WTC11 (cell line): ENCODE data around the gene NGB. TPM values are rescaled to one million over a fixed set of nuclear protein-coding genes. Genes with fewer than 3 reads are reported as not detected.

ENCODE experiments used
- ATAC-seq: fragments of 200-7000 bp; cut with Tn5 transposase; 2 replicates; pipeline ENCODE4 v1.10.0; 2021; ENCODE audit warnings: mild to moderate bottlenecking, moderate library complexity
- CTCF ChIA-PET: fragments of 300-600 bp; sonication (Branson Sonifier 250); formaldehyde crosslinking; loops from one replicate; lab custom pipeline; 2021; ENCODE audit warnings: antibody characterized with exemption; lab: Charles Lee
- POLR2A ChIA-PET: fragments of 350-600 bp; sonication (Branson Sonifier 250); formaldehyde crosslinking; loops from one replicate; lab custom pipeline; 2021; ENCODE audit warnings: antibody characterized with exemption; lab: Charles Lee
- DNase-seq: peaks from one replicate; pipeline ENCODE4 v3.0.0; 2021; ENCODE audit warnings: low spot score
- H3K27ac Mint-ChIP-seq: 2 replicates; pipeline ENCODE4 v1.8.0; 2021; ENCODE audit warnings: mixed read lengths
- H3K27me3 Mint-ChIP-seq: 2 replicates; pipeline ENCODE4 v1.8.0; 2021; ENCODE audit warnings: low read depth, mild to moderate bottlenecking, moderate library complexity, mixed read lengths
- H3K36me3 Mint-ChIP-seq: 2 replicates; pipeline ENCODE4 v1.8.0; 2021; ENCODE audit warnings: mixed read lengths
- H3K4me1 Mint-ChIP-seq: 2 replicates; pipeline ENCODE4 v1.8.0; 2022; ENCODE audit warnings: mixed read lengths
- H3K4me3 Mint-ChIP-seq: 2 replicates; pipeline ENCODE4 v1.8.0; 2021; ENCODE audit warnings: mild to moderate bottlenecking, moderate library complexity, mixed read lengths
- H3K9me3 Mint-ChIP-seq: 2 replicates; pipeline ENCODE4 v1.8.0; 2021; ENCODE audit warnings: mixed read lengths
- ARID4B ChIP-seq: sonication (generic); formaldehyde crosslinking; IDR thresholded peaks from 2 replicates; pipeline ENCODE4 v1.8.0; 2023; ENCODE audit warnings: missing genetic modification reagents, mild to moderate bottlenecking, borderline replicate concordance
- FOXK1 ChIP-seq: sonication (generic); formaldehyde crosslinking; IDR thresholded peaks from 2 replicates; pipeline ENCODE4 v1.8.0; 2022; ENCODE audit warnings: mild to moderate bottlenecking, moderate library complexity, missing genetic modification reagents
- FOXP1 ChIP-seq: sonication (generic); formaldehyde crosslinking; IDR thresholded peaks from 2 replicates; pipeline ENCODE4 v1.8.0; 2022; ENCODE audit warnings: missing genetic modification reagents, mild to moderate bottlenecking, moderate library complexity, borderline replicate concordance
- JAZF1 ChIP-seq: fragments of 250-450 bp; sonication (Bioruptor Pico); IDR thresholded peaks from 2 replicates; pipeline ENCODE4 v1.9.0; 2021; ENCODE audit warnings: moderate library complexity, mild to moderate bottlenecking, inconsistent platforms
- JUN ChIP-seq: sonication (generic); formaldehyde crosslinking; IDR thresholded peaks from 2 replicates; pipeline ENCODE4 v1.8.0; 2023; ENCODE audit warnings: mild to moderate bottlenecking, missing genetic modification reagents
- PRDM15 ChIP-seq: sonication (generic); formaldehyde crosslinking; IDR thresholded peaks from 2 replicates; pipeline ENCODE4 v1.8.0; 2022; ENCODE audit warnings: missing genetic modification reagents
- ZBTB21 ChIP-seq: sonication (generic); formaldehyde crosslinking; IDR thresholded peaks from 2 replicates; pipeline ENCODE4 v1.8.1; 2023; ENCODE audit warnings: mild to moderate bottlenecking, missing genetic modification reagents, borderline replicate concordance
- ZMAT4 ChIP-seq: fragments of 250-450 bp; sonication (Bioruptor Pico); IDR thresholded peaks from 2 replicates; pipeline ENCODE4 v1.9.0; 2021; ENCODE audit warnings: mild to moderate bottlenecking
- total RNA-seq: library from RNA; stranded (reverse); gene quantifications from 3 replicates; pipeline ENCODE4 v1.2.3, GENCODE V29; 2021
- TF ChIP-seq, protein P1 (sequence below): sonication (generic); formaldehyde crosslinking; IDR thresholded peaks from 2 replicates; pipeline ENCODE4 v1.8.0; 2023; ENCODE audit warnings: mild to moderate bottlenecking, missing genetic modification reagents
- TF ChIP-seq, protein P2 (sequence below): sonication (generic); formaldehyde crosslinking; IDR thresholded peaks from 2 replicates; pipeline ENCODE4 v1.8.1; 2023; ENCODE audit warnings: mild to moderate bottlenecking, missing genetic modification reagents, moderate library complexity
- TF ChIP-seq, protein P3 (sequence below): fragments of 250-450 bp; sonication (Bioruptor Pico); IDR thresholded peaks from 2 replicates; pipeline ENCODE4 v1.8.0; 2021; ENCODE audit warnings: mild to moderate bottlenecking
- TF ChIP-seq, protein P4 (sequence below): sonication (generic); formaldehyde crosslinking; IDR thresholded peaks from 2 replicates; pipeline ENCODE4 v1.8.1; 2022; ENCODE audit warnings: mild to moderate bottlenecking, missing genetic modification reagents, moderate library complexity, borderline replicate concordance

Gene NGB
- total RNA-seq, 1 experiment from 2014 or later = 0.33 TPM

GRCh38 chr14:77264466-77265186, 6.4 kb downstream of the NGB start (continued):
- TF ChIP-seq ZMAT4 (no peak), ZBTB21 (CRISPR knock-in tag) (no peak), FOXK1 (CRISPR knock-in tag) (no peak), FOXP1 (CRISPR knock-in tag) (no peak), JAZF1 (CRISPR knock-in tag) (no peak), ARID4B (CRISPR knock-in tag) (no peak)
- TF ChIP-seq, protein P1, sequence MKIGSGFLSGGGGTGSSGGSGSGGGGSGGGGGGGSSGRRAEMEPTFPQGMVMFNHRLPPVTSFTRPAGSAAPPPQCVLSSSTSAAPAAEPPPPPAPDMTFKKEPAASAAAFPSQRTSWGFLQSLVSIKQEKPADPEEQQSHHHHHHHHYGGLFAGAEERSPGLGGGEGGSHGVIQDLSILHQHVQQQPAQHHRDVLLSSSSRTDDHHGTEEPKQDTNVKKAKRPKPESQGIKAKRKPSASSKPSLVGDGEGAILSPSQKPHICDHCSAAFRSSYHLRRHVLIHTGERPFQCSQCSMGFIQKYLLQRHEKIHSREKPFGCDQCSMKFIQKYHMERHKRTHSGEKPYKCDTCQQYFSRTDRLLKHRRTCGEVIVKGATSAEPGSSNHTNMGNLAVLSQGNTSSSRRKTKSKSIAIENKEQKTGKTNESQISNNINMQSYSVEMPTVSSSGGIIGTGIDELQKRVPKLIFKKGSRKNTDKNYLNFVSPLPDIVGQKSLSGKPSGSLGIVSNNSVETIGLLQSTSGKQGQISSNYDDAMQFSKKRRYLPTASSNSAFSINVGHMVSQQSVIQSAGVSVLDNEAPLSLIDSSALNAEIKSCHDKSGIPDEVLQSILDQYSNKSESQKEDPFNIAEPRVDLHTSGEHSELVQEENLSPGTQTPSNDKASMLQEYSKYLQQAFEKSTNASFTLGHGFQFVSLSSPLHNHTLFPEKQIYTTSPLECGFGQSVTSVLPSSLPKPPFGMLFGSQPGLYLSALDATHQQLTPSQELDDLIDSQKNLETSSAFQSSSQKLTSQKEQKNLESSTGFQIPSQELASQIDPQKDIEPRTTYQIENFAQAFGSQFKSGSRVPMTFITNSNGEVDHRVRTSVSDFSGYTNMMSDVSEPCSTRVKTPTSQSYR (CRISPR knock-in tag) = no peak

DNA sequence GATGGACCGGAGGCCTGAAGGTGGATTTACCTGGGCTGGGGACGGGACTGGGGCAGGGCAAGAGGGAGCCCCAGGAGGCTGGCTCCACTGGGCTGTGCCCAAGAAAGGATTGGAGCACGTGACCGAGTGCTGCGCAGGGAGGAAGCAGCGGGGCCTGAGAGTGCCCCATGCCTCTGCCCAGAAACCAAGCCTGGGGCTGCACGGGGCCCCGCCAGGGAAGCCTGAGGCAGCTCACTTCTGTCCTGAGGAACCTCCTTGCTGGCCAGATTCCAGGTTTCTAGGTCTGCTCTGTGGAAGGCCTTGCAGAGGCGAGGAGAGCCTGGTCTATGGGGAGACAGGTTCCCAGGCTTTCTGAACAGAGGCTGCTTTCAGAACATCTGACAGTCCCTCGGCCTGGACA, 10.4 kb downstream of the NGB start:
- Mint-ChIP-seq H3K9me3 (no peaks in the 10 kb centered on the region), H3K27ac (no peak overlapping the region), H3K36me3 (no peaks in the 10 kb centered on the region), H3K4me1 (0 out of 2 replicates have a peak, but pooled peaks cover 2% of the 10 kb centered on the region), H3K4me3 (no peak overlapping the region), H3K27me3 (no peaks in the 10 kb centered on the region; the same call in 1 of the 2 replicates)
- no peak for DNase-seq
- peak; percentile 65 for ATAC-seq
- CTCF ChIA-PET = no interaction called here
- TF ChIP-seq JUN (CRISPR knock-in tag) = no peak
- TF ChIP-seq, protein P2, sequence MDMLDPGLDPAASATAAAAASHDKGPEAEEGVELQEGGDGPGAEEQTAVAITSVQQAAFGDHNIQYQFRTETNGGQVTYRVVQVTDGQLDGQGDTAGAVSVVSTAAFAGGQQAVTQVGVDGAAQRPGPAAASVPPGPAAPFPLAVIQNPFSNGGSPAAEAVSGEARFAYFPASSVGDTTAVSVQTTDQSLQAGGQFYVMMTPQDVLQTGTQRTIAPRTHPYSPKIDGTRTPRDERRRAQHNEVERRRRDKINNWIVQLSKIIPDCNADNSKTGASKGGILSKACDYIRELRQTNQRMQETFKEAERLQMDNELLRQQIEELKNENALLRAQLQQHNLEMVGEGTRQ (CRISPR knock-in tag) = peak; percentile 60
- POLR2A ChIA-PET = no interaction called here

- DNase-seq (no peak), ATAC-seq (no peak)
- TF ChIP-seq ZBTB21 (CRISPR knock-in tag) (no peak), PRDM15 (no peak)
- TF ChIP-seq, protein P3, sequence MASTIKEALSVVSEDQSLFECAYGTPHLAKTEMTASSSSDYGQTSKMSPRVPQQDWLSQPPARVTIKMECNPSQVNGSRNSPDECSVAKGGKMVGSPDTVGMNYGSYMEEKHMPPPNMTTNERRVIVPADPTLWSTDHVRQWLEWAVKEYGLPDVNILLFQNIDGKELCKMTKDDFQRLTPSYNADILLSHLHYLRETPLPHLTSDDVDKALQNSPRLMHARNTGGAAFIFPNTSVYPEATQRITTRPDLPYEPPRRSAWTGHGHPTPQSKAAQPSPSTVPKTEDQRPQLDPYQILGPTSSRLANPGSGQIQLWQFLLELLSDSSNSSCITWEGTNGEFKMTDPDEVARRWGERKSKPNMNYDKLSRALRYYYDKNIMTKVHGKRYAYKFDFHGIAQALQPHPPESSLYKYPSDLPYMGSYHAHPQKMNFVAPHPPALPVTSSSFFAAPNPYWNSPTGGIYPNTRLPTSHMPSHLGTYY (CRISPR knock-in tag) = no peak
- TF ChIP-seq, protein P4, sequence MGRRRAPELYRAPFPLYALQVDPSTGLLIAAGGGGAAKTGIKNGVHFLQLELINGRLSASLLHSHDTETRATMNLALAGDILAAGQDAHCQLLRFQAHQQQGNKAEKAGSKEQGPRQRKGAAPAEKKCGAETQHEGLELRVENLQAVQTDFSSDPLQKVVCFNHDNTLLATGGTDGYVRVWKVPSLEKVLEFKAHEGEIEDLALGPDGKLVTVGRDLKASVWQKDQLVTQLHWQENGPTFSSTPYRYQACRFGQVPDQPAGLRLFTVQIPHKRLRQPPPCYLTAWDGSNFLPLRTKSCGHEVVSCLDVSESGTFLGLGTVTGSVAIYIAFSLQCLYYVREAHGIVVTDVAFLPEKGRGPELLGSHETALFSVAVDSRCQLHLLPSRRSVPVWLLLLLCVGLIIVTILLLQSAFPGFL (CRISPR knock-in tag) = no peak
- no peaks in the 10 kb centered on the region for H3K36me3 Mint-ChIP-seq
- H3K4me3 Mint-ChIP-seq = no peak overlapping the region
- POLR2A ChIA-PET = no interaction called here
- H3K4me1 Mint-ChIP-seq = 0 out of 2 replicates have a peak, but pooled peaks cover 2% of the 10 kb centered on the region
- no peak overlapping the region for H3K27ac Mint-ChIP-seq
- no peaks in the 10 kb centered on the region for H3K9me3 Mint-ChIP-seq
- H3K27me3 Mint-ChIP-seq = no peaks in the 10 kb centered on the region; the same call in 1 of the 2 replicates
- CTCF ChIA-PET = interaction anchor here (1.4 kb wide), 1 partner anchor 118 kb away, joined by 3 read pairs; the partner anchor contains the start of gene ZDHHC22
These were observed 10.8 kb downstream of the NGB start for GRCh38 chr14:77260199-77260598.
